ENCODE results near the gene USF3.

The USF3 gene

DNA sequence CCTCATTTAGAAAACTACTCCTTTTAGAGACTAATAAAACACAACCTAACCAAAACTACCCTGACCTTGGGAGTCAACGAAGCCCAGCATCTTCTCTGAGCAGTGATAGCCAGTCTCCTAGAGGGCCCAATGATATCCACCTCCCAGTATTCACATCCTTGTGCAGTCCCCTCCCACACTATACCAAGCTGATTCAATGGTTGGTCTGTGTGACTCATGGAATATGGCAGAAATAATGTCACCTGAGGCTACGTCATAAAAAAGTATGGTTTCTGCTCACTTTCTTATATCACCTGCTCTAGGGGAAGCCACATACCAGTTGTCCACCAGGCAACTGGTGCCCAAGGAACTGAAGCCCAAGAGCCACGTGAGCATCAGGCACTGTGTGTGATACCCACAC lies 21.4 kb upstream of the USF3 start:
- no peaks in the 10 kb centered on the region for H3K27me3 Mint-ChIP-seq
- H3K4me3 Mint-ChIP-seq: peak overlapping the region; percentile 19
- peaks cover 27% of the 10 kb centered on the region for H3K4me1 Mint-ChIP-seq
- H3K36me3 Mint-ChIP-seq: peaks cover 9% of the 10 kb centered on the region
- H3K9me3 Mint-ChIP-seq: no peaks in the 10 kb centered on the region
- peak overlapping the region; percentile 91 for H3K27ac Mint-ChIP-seq

DNA sequence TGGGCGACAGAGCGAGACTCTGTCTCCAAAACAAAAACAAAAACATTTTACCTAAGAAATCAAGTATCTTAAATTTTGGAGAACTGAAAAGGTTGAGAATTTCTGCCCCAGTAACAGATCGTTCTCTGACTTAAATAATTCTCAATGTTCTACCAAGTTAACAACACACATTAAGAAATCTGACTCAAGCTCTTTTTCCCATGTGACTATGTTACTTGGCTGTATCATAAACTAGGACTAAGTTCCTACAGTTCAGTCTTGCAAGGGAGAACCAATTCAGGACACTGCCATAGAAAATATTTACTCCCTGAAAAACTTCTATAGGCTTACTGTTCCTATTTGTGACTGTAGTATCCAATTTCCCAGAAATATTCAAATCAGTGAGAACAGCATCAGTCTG lies 20.9 kb upstream of the USF3 start:
- Mint-ChIP-seq H3K4me1 (peaks cover 25% of the 10 kb centered on the region), H3K9me3 (no peaks in the 10 kb centered on the region), H3K27ac (peak overlapping the region; percentile 91), H3K4me3 (no peak overlapping the region), H3K27me3 (no peaks in the 10 kb centered on the region), H3K36me3 (peaks cover 6% of the 10 kb centered on the region)

DNA sequence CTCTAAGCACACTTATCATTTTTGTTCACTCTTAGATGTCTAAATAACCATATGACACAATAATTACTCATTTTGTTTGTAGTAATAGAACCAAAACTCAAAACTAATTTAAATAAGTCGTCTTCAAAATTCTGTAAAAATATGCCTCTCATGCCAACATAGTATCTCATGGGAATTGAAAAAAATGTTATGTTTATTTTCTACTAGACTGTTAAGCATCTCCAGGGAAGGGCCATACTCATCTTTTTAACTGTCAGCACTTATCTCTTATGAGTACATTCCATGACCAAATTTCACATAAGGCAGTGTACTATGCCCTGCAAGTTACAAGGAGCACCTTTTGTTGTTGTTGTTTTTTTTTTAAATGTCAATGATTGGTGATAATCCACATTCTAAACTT lies 18.3 kb upstream of the USF3 start:
- Mint-ChIP-seq H3K9me3 (no peaks in the 10 kb centered on the region), H3K36me3 (no peaks in the 10 kb centered on the region), H3K27ac (no peak overlapping the region), H3K27me3 (peaks cover 3% of the 10 kb centered on the region), H3K4me1 (peaks cover 25% of the 10 kb centered on the region), H3K4me3 (no peak overlapping the region)

DNA sequence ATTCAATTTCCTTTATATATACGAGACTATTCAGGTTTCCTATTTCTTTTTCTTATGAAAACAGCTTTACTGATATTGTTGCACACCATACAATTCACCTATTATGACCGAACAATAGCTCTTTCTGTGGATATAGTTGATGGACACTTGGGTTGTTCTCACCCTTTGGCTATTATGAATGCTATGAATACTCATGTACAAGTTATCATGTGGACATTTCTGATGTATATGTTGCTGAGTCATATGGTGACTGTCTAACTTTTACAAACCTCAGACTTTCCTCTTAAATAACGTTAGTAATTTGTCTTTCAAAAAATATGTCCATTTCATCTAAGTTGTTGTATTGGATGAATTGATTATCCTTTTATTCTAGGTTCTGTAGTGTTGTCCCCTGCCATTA lies 15.7 kb upstream of the USF3 start:
- H3K27ac Mint-ChIP-seq: no peak overlapping the region
- no peak overlapping the region for H3K4me3 Mint-ChIP-seq
- peaks cover 14% of the 10 kb centered on the region for H3K27me3 Mint-ChIP-seq
- H3K4me1 Mint-ChIP-seq: peaks cover 8% of the 10 kb centered on the region
- H3K36me3 Mint-ChIP-seq: no peaks in the 10 kb centered on the region
- no peaks in the 10 kb centered on the region for H3K9me3 Mint-ChIP-seq

DNA sequence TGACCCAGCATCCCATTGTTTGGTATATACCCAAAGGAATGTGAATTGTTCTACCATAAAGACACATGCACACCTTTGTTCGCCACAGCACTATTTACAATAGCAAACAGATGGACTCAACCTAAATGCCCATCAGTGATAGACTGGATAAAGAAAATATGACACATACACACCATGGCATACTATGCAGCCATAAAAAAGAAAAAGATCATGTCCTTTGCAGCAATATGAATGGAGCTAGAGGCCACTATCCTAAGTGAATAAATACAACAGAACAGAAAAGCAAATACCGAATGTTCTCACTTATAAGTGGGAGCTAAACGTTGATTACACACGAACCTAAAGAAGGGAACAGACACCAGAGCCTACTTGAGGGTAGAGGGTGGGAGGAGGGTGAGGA lies 11.4 kb upstream of the USF3 start:
- no peak overlapping the region for H3K27ac Mint-ChIP-seq

DNA sequence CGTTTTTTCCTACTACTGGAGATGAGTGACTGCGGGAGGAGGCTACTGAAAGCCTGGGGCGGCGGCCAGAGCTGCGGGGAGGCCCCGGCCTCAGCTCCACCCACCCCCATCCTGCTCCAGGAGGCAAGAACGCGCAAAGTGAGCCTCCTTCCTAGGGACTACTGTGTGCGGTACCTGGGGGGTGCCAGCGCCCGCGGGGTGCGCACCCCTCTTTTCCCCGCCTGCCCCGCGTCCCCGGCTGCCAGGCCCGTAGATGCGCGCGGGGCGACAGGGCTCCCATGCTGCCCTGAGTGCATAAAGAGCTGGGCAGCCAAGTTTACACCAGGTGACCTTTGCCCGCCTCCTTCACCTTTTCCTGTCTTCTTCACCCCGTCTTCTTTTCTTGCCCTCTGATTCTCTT lies 2.5 kb upstream of the USF3 start:
- no peaks in the 10 kb centered on the region for H3K27me3 Mint-ChIP-seq
- no peaks in the 10 kb centered on the region for H3K9me3 Mint-ChIP-seq
- H3K4me3 Mint-ChIP-seq: peak overlapping the region; percentile 84
- peak overlapping the region; percentile 95 for H3K27ac Mint-ChIP-seq
- H3K4me1 Mint-ChIP-seq: peaks cover 18% of the 10 kb centered on the region
- no peaks in the 10 kb centered on the region for H3K36me3 Mint-ChIP-seq

More for the DNA sequence above, 11.4 kb upstream of the USF3 start:
- Mint-ChIP-seq H3K27me3 (peaks cover 16% of the 10 kb centered on the region), H3K4me3 (no peak overlapping the region), H3K4me1 (peaks cover 5% of the 10 kb centered on the region), H3K9me3 (no peaks in the 10 kb centered on the region), H3K36me3 (no peaks in the 10 kb centered on the region)

DNA sequence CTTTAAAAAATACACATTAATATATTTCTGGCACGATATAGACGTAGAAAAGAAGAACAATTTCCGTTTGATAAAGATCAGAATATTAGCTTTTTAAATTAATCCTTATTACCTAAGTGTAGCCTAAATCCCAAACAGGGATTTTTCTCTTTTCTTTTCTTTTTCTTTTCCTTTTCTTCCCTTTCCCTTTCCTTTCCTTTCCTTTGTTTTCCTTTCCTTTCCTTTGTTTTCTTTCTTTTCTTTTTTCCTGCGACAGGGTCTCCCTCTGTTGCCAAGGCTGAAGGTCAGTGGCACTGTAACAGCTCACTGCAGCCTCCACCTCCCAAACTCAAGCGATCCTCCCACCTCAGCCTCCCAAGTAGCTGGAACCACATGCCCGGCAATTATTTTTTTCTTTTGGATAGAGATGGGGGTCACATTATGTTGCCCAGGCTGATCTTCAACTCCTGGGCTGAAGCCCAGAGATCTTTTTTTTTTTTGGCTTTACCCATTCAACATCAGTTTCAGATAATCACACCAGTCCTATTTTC lies 1.8 kb upstream of the USF3 start:
- Mint-ChIP-seq H3K4me1 (peaks cover 25% of the 10 kb centered on the region), H3K27ac (peak overlapping the region; percentile 95), H3K36me3 (no peaks in the 10 kb centered on the region), H3K9me3 (no peaks in the 10 kb centered on the region), H3K27me3 (no peaks in the 10 kb centered on the region), H3K4me3 (no peak overlapping the region)

DNA sequence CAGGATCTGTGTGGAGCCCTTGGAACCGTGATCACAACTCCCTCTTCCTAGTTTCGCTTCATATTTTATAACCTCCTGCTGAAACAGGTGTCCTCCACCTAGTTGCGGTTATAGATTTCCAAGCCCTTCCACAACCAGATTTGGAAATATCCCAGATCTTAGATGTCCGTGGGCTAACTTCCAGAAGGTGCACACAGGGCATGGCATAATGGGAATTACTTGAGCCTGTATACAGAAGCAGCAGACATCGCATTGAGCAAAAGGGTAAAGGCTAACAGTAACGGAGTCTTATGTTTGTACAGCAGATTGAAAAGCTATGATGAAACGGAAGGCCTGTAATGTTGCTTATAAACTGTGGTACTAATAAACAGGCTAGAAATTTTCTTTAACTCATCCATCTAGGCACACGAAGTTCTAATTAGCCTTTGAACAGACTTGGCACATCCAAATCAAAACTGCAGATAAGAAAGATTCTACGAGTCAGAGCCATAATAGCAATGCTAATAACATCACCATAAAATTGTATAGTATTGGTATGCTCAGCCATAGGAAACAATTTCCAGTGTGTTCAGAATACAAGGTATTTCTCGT lies 1.2 kb upstream of the USF3 start:
- no peaks in the 10 kb centered on the region for H3K36me3 Mint-ChIP-seq
- no peak overlapping the region for H3K27ac Mint-ChIP-seq
- H3K27me3 Mint-ChIP-seq: no peaks in the 10 kb centered on the region
- H3K4me3 Mint-ChIP-seq: no peak overlapping the region
- H3K9me3 Mint-ChIP-seq: no peaks in the 10 kb centered on the region
- H3K4me1 Mint-ChIP-seq: peaks cover 28% of the 10 kb centered on the region

DNA sequence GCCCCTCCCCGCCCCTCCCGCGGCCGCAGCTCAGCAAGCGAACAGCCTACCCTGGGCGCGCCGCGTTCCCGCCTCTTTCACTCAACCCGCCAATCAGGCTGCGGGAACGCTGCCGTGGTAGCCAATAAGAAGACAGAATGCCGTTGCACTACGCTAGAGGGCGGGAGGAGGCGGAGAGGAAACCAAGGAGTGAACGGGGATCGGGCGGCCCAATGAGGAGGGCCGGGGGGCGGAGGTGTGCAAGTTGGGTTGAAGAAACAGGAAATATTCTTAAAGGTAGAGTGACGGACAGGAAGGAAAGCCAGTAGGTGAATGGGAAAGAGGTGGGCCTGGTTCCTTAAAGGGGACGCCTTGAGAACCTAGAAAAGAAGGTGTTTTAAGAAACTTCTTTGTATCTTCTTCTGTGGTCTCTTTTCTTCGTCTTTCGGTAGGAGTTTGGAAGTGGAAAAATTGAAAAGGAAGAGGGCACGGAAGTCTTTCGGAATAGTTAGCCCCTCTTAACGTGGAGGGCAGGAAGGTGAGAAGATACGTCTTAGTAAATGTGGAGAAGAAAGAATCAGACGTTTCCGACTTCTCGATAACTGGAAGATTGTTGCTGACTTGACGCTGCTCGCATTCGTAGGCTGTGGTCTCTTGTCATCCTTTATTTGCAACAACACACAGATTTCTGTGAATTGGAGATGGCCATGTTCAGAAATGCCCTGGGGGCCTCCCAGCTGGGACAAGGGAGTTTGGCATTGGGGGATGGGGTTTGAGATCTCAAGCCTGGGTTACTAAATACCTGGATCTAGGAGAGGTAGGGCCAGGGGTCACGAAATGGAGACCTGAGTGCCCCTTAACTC lies 437 bp upstream of the USF3 start:
- no peak overlapping the region for H3K27ac Mint-ChIP-seq
- H3K4me1 Mint-ChIP-seq: peaks cover 28% of the 10 kb centered on the region
- no peaks in the 10 kb centered on the region for H3K27me3 Mint-ChIP-seq
- no peaks in the 10 kb centered on the region for H3K36me3 Mint-ChIP-seq
- H3K4me3 Mint-ChIP-seq: no peak overlapping the region
- no peaks in the 10 kb centered on the region for H3K9me3 Mint-ChIP-seq

DNA sequence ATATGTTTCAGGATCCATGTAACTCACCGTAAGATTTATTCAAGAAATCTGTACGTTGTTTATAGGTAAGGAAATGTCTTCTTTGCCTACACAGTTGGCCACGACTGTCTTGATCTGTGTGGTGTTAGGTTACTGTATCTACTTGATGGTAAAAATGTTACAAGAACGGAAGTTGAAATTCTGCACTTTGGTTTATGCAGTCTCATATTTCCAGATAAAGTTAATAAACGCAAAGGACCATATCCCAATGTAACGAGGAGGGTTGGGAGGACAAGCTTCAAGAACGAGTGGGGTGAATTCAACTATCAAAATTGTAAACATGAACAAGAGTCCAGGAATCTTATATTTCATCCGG lies 1.0 kb downstream of the USF3 start:
- peaks cover 28% of the 10 kb centered on the region for H3K4me1 Mint-ChIP-seq
- H3K9me3 Mint-ChIP-seq: no peaks in the 10 kb centered on the region
- peak overlapping the region; percentile 98 for H3K4me3 Mint-ChIP-seq
- H3K27ac Mint-ChIP-seq: peak overlapping the region; percentile 99
- H3K36me3 Mint-ChIP-seq: no peaks in the 10 kb centered on the region
- no peaks in the 10 kb centered on the region for H3K27me3 Mint-ChIP-seq

DNA sequence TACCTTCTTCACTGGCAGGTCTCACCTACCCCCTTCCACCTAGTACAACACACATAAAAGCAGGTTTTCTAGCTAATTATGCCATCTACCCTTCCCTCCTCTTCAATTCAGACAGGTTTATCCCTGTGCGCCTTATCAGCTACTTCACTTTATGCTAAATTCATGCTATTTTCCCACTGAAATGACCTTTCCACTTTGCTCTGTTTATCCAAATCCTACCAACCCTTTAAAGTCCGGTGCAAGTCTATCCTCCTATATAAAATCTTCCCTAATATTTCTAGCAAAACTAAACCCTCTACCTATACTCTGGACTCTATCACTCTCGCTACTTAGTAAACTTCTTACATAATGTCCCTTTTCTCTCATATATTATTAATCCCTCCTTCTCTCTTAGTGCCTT lies 6.0 kb downstream of the USF3 start:
- no peak overlapping the region for H3K27ac Mint-ChIP-seq
- H3K4me3 Mint-ChIP-seq: no peak overlapping the region
- H3K9me3 Mint-ChIP-seq: no peaks in the 10 kb centered on the region
- peaks cover 27% of the 10 kb centered on the region for H3K4me1 Mint-ChIP-seq
- peaks cover 6% of the 10 kb centered on the region for H3K36me3 Mint-ChIP-seq
- no peaks in the 10 kb centered on the region for H3K27me3 Mint-ChIP-seq

DNA sequence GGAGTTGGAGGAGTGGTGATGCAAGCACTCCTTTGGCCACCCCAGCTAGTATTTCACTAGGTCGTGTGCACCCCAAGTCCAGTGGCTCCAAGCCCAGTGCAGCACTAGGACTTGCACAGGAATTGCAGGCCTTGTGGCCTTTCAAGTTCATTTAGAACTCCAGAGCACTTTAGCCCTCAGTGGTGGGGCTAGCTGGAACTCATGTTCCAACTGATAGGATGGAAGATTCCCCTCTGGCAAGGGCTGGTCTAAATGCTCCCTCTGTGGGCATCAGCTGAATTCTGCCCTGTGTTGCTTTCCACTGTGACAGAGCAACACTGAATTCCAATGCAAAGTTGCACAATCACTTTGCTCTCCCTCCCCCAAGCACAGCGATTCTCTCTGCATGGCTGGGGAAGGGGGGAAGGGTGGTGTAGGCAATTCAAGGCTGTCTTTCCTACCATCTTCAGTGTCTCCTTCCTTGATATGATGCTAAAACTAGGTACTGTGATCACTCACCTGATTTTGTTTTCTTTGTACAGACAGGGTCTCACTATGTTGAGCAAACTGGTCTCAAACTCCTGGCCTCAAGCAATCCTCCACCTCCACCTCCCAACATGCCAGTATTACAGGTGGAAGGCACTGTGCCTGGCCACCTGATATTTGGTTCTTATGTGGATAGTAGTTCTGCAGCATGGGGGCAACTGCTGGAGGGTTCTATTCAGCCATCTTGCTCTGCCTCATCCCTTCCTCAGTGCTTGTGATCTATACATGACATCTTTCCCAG lies 10.3 kb downstream of the USF3 start:
- Mint-ChIP-seq H3K27ac (no peak overlapping the region), H3K9me3 (peaks cover 8% of the 10 kb centered on the region), H3K4me3 (no peak overlapping the region), H3K36me3 (peaks cover 20% of the 10 kb centered on the region), H3K27me3 (no peaks in the 10 kb centered on the region), H3K4me1 (peaks cover 19% of the 10 kb centered on the region)

DNA sequence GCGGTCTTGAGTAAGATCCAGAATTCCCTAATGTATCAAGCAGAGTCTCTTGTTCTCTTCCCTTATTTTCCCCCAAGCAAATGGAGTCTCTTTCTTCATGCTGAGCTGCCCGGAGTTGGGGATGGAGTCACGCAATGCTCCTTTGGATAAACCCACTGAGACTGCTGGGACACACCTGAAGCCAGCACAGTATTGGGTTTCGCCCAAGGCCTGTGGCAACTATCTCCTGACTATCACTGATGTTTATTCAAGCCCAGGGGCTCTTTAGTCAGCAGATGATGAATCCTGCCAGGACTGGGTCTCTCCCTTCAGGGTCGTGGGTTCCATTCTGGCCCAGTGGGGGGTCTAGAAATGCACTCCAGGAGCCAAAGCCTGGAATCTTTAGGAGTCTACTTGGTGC lies 11.3 kb downstream of the USF3 start:
- Mint-ChIP-seq H3K4me1 (peaks cover 19% of the 10 kb centered on the region), H3K27me3 (no peaks in the 10 kb centered on the region), H3K27ac (no peak overlapping the region), H3K9me3 (peaks cover 8% of the 10 kb centered on the region), H3K36me3 (peaks cover 20% of the 10 kb centered on the region), H3K4me3 (no peak overlapping the region)

DNA sequence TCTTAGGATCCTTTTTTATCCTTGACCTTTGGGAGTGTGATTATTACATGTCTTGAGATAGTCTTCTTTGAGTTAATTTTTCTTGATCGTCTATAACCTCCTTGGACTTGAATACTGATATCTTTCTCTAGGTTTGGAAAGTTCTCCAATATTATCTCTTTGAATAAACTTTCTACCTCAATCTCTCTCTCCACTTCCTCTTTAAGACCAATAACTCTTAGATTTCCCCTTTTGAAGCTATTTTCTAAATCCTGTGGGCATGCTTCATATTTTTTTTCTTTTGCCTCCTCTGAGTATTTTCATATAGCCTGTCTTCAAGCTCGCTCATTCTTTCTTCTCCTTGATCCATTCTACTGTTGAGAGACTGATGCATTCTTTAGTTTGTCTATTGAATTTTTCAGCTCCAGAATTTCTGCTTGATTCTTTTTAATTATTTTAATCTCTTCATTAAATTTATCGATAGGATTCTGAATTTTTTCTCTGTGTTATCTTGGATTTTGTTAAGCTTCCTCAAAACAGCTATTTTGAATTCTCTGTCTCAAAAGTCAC lies 12.1 kb downstream of the USF3 start:
- Mint-ChIP-seq H3K4me1 (peaks cover 22% of the 10 kb centered on the region), H3K9me3 (peaks cover 8% of the 10 kb centered on the region), H3K27ac (no peak overlapping the region)

DNA sequence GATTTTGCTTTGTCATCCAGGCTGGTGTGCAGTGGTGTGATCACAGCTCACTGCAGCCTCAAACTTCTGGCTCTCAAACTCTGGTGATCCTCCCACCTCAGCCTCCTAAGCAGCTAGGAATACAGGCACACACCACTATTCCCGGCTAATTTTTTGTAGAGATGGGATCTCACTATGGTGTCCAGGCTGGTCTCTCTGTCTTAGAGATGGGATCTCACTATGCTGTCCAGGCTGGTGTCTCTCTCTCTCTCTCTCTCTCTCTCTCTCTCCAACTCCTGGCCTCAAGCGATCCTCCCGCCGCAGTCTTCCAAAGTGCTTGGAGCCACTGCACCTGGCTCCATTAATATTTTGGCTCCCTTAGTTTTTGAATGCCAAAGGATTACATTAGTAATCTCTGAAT lies 17.7 kb downstream of the USF3 start:
- H3K27me3 Mint-ChIP-seq: no peaks in the 10 kb centered on the region
- no peak overlapping the region for H3K4me3 Mint-ChIP-seq
- no peaks in the 10 kb centered on the region for H3K9me3 Mint-ChIP-seq
- peaks cover 16% of the 10 kb centered on the region for H3K36me3 Mint-ChIP-seq
- H3K27ac Mint-ChIP-seq: peak overlapping the region; percentile 77
- peaks cover 30% of the 10 kb centered on the region for H3K4me1 Mint-ChIP-seq

More for the DNA sequence above, 12.1 kb downstream of the USF3 start:
- H3K27me3 Mint-ChIP-seq: no peaks in the 10 kb centered on the region
- peaks cover 22% of the 10 kb centered on the region for H3K36me3 Mint-ChIP-seq
- H3K4me3 Mint-ChIP-seq: no peak overlapping the region
